ENCODE results near the gene DUS1L.
A peak's percentile ranks its signal among the peaks of the same experiment; 100 is the strongest.

DUS1L gene

DNA sequence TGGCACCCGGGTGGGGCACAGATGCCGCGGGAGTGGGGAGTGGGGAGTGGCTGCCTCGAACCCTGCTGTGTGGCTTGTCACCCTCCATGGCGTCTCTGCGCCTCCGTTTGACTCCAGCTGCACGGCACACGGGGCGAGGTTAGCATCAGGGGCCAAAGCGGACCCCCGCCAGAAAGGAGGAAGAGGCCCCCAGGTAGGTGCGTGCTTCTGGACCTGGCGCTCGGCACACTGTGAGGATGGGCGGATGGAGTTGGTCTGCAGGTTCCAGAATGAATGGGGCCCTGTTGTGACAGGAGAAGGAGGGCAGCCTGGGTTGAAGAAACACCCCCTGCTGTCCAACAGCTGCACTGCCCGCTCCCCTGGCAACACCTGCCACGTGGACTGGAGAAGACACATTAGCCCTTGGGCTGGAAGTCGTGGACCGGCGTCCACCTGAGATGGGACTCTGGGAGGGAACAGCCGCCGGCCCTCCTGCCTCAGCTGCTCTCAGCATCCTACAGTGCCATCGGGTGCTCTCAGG lies 41.8 kb upstream of the DUS1L start:
- Histone ChIP-seq H3K36me3 (ENCODE audit: insufficient read depth, low read length) (no peaks in the 10 kb centered on the region), H3K9ac (ENCODE audit: low read depth, low read length) (no peak overlapping the region), H3K4me2 (ENCODE audit: low read length) (no peak overlapping the region), H3K4me1 (ENCODE audit: control insufficient read depth, insufficient read depth, low read length) (peaks cover 12% of the 10 kb centered on the region), H3K9me3 (replicated peaks; ENCODE audit: low read length) (no peaks in the 10 kb centered on the region), H3K4me3 (ENCODE audit: low read length) (no peak overlapping the region), H3K27me3 (ENCODE audit: control insufficient read depth, insufficient read depth, low read length) (no peaks in the 10 kb centered on the region)

DNA sequence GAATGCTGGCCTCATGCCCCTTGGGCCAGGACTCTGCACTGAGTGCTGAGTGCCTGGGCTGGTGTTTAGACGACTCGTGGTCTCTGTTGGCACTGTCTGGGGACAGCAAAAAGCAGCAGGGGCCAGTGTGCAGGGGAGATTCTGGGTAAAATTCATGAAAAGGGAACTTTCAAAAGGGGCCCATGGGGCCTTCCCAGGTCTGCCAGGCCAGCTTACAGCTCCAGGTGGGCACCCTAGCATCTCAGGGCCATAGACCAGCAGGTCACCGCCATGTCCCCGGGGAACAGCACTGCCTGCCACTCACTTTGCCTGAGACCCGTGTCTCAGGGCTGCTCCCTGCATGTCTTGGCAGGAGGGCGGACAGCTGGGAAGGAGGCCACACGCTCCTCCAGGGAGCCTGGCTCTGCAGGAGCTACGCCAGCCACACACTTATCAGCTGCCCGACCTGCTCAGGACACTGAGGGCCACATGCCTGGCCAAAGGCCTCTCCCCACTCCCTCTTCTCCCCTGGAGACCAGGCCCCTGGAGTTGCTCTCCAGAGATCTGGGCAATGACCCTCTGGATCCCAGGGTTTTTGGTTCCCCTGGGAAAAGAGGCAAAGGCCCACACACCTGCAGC lies 41.2 kb upstream of the DUS1L start:
- Histone ChIP-seq H3K4me3 (ENCODE audit: low read length) (no peak overlapping the region), H3K4me2 (ENCODE audit: low read length) (peak overlapping the region; percentile 57)

DNA sequence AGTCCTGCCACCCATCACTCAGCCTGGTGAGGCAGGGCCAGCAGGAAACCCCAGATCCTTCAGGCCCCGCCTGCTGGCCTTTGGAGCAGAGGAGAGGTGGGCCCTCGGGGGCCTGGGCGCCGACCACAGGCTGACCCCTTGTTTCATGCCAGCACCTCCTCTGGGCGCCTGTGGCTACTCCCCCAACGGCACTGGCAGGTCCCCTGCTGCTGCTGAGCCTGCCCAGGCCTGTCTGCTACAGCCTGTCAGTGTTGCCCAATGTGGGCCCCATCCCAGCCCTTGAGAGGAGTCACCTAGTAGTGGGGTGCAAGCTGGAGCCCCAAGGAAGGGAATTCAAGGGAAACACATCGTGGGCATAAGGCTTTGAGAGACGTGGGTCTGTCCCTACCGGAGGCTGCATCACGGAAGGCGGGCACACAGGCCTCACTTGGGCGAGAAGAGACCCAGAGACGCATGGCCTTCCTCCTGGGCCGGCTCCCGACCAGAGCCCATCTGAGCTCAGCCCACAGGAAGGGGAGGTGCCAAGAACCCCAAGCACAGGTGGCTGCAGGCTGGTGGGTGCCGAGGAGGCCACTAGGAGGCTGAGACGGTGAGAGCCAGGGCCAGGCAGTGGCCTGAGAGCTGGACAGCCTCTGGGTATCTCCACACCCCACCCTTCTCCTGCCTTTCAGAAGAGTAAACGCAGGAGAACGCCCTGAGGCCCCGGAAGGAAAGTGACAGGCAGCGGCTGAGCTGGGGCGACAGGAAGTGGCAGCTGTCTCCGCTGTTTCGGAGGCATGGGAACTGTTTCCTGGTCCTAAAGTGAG lies 40.5 kb upstream of the DUS1L start:
- H3K4me2 ChIP-seq (ENCODE audit: low read length) = peak overlapping the region; percentile 57
- H3K4me1 ChIP-seq (ENCODE audit: control insufficient read depth, insufficient read depth, low read length) = peaks cover 12% of the 10 kb centered on the region
- H3K4me3 ChIP-seq (ENCODE audit: low read length) = no peak overlapping the region
- no peaks in the 10 kb centered on the region for H3K27me3 ChIP-seq (ENCODE audit: control insufficient read depth, insufficient read depth, low read length)
- H3K36me3 ChIP-seq (ENCODE audit: insufficient read depth, low read length) = no peaks in the 10 kb centered on the region
- H3K9ac ChIP-seq (ENCODE audit: low read depth, low read length) = peak overlapping the region; percentile 30
- no peaks in the 10 kb centered on the region for H3K9me3 ChIP-seq (replicated peaks; ENCODE audit: low read length)

More for the DNA sequence above, 41.2 kb upstream of the DUS1L start:
- no peaks in the 10 kb centered on the region for H3K27me3 ChIP-seq (ENCODE audit: control insufficient read depth, insufficient read depth, low read length)
- no peaks in the 10 kb centered on the region for H3K9me3 ChIP-seq (replicated peaks; ENCODE audit: low read length)
- peak overlapping the region; percentile 30 for H3K9ac ChIP-seq (ENCODE audit: low read depth, low read length)
- peaks cover 12% of the 10 kb centered on the region for H3K4me1 ChIP-seq (ENCODE audit: control insufficient read depth, insufficient read depth, low read length)
- H3K36me3 ChIP-seq (ENCODE audit: insufficient read depth, low read length) = no peaks in the 10 kb centered on the region

DNA sequence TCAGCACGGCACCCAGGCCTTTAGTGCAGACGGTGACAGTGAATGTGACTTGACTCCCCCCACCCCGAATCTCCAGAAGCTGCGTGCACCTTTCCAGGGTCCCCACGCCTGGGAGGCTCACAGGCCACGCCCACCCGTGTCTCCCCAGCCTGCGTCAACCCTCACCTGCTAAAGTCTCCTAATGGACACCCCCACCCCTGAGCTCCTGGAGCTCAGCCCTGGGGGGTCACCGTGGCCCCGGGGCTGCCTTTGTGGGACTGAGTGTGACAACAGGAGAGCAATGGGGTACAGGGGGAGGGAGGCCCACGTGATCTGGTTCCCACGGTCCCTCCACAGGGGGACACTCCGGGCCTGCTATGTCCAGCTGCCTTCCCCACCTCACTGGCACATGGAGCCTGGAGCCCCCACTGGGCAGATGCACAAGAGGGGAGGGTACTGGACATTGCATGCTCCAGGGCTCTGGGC lies 39.8 kb upstream of the DUS1L start:
- Histone ChIP-seq H3K4me3 (ENCODE audit: low read length) (no peak overlapping the region), H3K9ac (ENCODE audit: low read depth, low read length) (no peak overlapping the region), H3K9me3 (replicated peaks; ENCODE audit: low read length) (no peaks in the 10 kb centered on the region), H3K27me3 (ENCODE audit: control insufficient read depth, insufficient read depth, low read length) (no peaks in the 10 kb centered on the region), H3K4me2 (ENCODE audit: low read length) (no peak overlapping the region), H3K36me3 (ENCODE audit: insufficient read depth, low read length) (no peaks in the 10 kb centered on the region), H3K4me1 (ENCODE audit: control insufficient read depth, insufficient read depth, low read length) (peaks cover 12% of the 10 kb centered on the region)

DNA sequence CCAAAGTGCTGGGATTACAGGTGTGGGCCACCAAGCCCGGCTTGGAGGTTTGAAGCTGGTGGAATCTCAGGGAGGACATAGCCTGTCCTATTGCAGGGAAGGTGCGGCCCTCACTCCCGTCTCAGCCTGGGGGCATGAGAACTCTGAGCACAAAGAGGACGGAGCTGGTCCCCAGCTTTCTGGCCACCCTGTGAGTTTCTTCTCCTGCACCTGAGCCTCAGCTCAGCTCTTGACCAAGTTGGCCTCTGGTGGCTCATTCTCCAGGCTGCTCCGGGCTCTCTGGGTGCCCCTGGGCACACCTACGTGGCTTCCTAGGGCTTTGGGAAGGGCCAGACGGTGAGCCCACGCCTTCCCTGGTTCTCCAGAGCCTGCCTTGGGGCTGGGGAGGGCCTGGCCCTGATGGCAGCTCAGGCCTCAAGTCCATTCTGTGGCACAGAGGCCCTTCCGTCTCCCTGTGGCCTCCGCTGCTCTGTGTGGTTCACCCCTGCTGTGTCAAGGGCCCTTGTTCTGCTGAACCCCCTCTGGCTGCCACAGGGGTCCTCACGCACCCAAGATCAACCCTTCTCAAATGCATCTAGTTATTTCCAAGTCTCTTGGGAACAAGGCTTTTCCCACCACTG lies 39.3 kb upstream of the DUS1L start:
- H3K9ac ChIP-seq (ENCODE audit: low read depth, low read length) = no peak overlapping the region
- peaks cover 16% of the 10 kb centered on the region for H3K4me1 ChIP-seq (ENCODE audit: control insufficient read depth, insufficient read depth, low read length)

DNA sequence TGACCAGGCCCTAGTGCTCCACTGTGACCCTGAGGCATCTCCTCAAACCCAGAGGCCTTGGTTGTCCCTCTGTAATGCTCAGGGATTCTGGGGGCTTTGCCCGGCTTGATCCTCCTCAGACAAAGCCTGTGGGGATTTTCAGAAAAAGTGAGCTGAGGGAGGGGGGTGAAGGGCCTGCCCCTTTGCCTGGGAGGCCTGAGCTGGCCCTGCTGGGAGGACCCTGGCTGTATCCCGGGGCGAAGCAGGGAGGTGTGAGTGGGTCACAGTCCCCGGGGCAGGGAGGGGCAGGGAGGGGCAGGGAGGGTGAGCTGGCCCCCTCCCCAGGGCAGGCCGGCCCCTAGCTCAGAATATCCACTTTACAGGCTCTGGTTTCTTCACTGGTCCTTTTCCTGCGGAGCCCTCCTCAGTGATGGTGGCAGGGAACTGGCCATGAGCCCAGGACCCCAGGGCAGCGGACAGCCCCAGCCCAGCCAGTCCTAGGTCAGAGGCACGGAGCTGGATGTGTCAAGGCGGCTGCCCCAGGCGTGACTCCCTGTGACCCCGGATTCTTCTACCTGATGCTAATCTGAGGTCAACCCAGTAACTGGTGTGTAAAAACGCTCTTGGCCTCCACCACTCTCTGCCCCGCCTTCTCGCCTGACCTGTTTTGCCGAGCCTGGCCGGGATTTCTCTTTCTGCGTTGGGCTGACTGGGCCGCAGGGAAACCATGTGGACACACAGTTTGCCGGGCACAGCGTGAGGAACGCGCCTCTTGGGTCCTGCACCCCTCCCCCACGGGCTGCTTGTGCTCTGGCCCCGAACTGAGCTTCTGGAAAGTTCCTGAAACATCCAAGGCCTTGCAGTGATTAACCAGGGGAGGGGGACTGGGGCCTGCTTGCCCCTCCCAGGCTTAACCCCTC lies 38.2 kb upstream of the DUS1L start:
- no peak overlapping the region for H3K9ac ChIP-seq (ENCODE audit: low read depth, low read length)
- H3K27me3 ChIP-seq (ENCODE audit: control insufficient read depth, insufficient read depth, low read length) = no peaks in the 10 kb centered on the region
- no peak overlapping the region for H3K4me3 ChIP-seq (ENCODE audit: low read length)
- no peaks in the 10 kb centered on the region for H3K36me3 ChIP-seq (ENCODE audit: insufficient read depth, low read length)
- H3K9me3 ChIP-seq (replicated peaks; ENCODE audit: low read length) = no peaks in the 10 kb centered on the region
- no peak overlapping the region for H3K4me2 ChIP-seq (ENCODE audit: low read length)
- peaks cover 26% of the 10 kb centered on the region for H3K4me1 ChIP-seq (ENCODE audit: control insufficient read depth, insufficient read depth, low read length)

More for the DNA sequence above, 39.3 kb upstream of the DUS1L start:
- Histone ChIP-seq H3K4me2 (ENCODE audit: low read length) (no peak overlapping the region), H3K27me3 (ENCODE audit: control insufficient read depth, insufficient read depth, low read length) (no peaks in the 10 kb centered on the region), H3K4me3 (ENCODE audit: low read length) (no peak overlapping the region), H3K36me3 (ENCODE audit: insufficient read depth, low read length) (no peaks in the 10 kb centered on the region), H3K9me3 (replicated peaks; ENCODE audit: low read length) (no peaks in the 10 kb centered on the region)

DNA sequence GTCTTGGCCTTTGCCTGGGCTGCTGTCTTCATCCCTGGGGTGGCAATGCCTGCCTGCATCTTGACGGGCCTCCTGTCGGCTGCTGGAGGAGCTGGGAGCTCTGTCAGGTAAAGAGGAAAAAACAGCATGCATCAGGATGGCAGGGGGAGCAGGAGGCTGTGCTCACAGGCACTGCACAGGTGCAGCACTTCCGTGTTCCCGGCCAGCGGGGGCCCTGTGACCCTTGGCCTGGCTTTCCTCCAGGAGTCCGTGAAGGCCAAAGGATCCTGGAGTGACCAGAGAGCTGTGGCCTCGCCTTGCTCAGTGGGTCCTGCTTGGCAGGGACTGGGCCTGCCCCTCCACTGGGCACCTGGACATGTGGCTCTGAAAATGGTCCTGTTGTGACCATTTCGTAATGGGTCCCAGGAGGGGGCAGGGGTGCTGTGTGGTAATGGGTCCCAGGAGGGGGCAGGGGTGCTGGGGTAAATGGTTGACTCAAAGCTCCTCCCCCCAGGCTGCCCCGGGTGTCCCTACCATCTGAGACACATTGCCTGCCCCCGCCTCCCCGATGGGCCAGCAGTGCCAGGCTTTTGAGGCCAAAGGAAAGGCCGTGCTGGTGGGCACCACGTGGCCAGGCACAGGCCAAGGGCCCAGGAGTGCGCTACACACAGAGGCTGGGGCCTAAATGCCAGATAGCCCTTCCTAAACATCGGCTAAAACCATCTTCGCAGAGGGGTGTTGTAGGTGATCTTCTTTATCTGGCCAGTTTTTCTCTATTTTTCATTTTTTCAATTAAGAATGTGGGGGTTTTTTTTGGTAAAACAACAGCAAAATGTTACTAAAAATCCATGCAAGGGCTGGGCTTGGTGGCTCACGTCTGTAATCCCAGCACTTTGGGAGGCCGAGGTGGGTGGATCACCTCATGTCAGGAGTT lies 36.4 kb upstream of the DUS1L start:
- Histone ChIP-seq H3K4me3 (ENCODE audit: low read length) (no peak overlapping the region), H3K9me3 (replicated peaks; ENCODE audit: low read length) (no peaks in the 10 kb centered on the region), H3K4me1 (ENCODE audit: control insufficient read depth, insufficient read depth, low read length) (peaks cover 26% of the 10 kb centered on the region), H3K36me3 (ENCODE audit: insufficient read depth, low read length) (no peaks in the 10 kb centered on the region), H3K27me3 (ENCODE audit: control insufficient read depth, insufficient read depth, low read length) (no peaks in the 10 kb centered on the region), H3K9ac (ENCODE audit: low read depth, low read length) (no peak overlapping the region), H3K4me2 (ENCODE audit: low read length) (no peak overlapping the region)

DNA sequence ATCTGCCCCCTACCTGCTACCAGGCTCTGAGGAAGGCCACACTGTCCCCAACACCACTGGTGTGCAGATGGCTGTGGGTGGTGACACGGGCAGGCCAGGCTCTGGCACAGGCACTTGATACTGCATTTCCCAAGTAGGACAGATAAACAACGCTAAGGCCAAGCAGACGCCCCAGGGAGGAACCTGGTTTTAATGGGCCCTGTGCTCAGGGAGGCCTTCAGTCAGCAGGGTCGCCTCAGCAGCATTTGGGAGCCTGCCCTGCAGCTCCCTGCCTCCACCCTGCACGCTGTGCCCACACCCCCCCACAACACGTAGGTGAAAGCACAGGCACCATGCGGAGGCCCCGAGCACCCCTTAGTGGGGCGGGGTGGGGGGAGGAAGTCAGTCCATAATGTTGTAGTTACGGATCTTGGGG lies 35.7 kb upstream of the DUS1L start:
- Histone ChIP-seq H3K9ac (ENCODE audit: low read depth, low read length) (no peak overlapping the region), H3K4me1 (ENCODE audit: control insufficient read depth, insufficient read depth, low read length) (peaks cover 26% of the 10 kb centered on the region), H3K4me2 (ENCODE audit: low read length) (no peak overlapping the region), H3K9me3 (replicated peaks; ENCODE audit: low read length) (no peaks in the 10 kb centered on the region), H3K36me3 (ENCODE audit: insufficient read depth, low read length) (peaks cover under 1% of the 10 kb centered on the region), H3K4me3 (ENCODE audit: low read length) (no peak overlapping the region), H3K27me3 (ENCODE audit: control insufficient read depth, insufficient read depth, low read length) (no peaks in the 10 kb centered on the region)

DNA sequence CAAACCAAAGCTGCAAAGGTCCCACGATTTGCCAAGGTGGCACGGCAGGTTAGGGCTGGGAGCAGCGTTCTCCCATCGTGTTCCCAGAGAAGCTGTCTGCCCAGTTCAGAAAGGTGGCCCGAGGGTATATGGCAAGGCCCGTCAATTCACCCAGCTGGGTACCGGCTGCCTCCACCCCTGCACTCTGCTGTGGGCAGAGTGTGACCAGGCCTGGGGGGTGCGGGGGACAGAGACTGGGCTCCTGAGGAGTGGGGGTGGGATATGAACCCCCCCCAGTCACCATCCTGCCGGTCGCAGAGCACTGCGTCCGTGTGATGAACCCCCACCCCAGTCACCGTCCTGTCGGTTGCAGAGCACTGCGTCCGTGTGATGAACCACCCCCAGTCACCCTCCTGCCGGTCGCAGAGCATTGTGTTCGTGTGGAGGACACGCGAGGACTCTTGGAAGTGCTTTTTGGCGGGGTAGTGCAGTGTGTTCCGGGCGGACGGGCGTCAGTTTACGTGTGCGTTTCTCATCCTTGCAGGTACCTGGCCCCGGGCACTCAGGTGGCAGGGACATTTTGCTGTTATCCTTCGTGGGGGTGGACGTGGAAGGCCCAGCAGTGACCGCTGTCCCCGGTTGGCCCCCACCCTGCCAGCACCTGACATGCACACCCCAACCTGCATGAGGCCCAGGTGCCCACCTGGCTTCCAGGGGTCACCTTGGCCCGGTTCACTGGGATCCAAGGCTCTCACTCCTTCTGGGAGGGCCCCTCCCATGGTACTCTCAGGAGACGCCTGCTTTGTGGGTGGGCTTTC lies 35.1 kb upstream of the DUS1L start:
- Histone ChIP-seq H3K36me3 (ENCODE audit: insufficient read depth, low read length) (peaks cover 4% of the 10 kb centered on the region), H3K4me1 (ENCODE audit: control insufficient read depth, insufficient read depth, low read length) (peaks cover 26% of the 10 kb centered on the region)

More for the DNA sequence above, 35.1 kb upstream of the DUS1L start:
- Histone ChIP-seq H3K27me3 (ENCODE audit: control insufficient read depth, insufficient read depth, low read length) (no peaks in the 10 kb centered on the region), H3K9ac (ENCODE audit: low read depth, low read length) (no peak overlapping the region), H3K4me2 (ENCODE audit: low read length) (no peak overlapping the region), H3K4me3 (ENCODE audit: low read length) (no peak overlapping the region), H3K9me3 (replicated peaks; ENCODE audit: low read length) (no peaks in the 10 kb centered on the region)

All from skeletal muscle satellite cell (primary cell).